ENCODE measurements around the gene BCL7A.
A peak's percentile ranks its signal among the peaks of the same experiment; 100 is the strongest.

Gene BCL7A

GRCh38 chr12:122001466-122002209 is 20.0 kb upstream of the BCL7A start:
- peak; percentile 99 for DNase-seq

DNA sequence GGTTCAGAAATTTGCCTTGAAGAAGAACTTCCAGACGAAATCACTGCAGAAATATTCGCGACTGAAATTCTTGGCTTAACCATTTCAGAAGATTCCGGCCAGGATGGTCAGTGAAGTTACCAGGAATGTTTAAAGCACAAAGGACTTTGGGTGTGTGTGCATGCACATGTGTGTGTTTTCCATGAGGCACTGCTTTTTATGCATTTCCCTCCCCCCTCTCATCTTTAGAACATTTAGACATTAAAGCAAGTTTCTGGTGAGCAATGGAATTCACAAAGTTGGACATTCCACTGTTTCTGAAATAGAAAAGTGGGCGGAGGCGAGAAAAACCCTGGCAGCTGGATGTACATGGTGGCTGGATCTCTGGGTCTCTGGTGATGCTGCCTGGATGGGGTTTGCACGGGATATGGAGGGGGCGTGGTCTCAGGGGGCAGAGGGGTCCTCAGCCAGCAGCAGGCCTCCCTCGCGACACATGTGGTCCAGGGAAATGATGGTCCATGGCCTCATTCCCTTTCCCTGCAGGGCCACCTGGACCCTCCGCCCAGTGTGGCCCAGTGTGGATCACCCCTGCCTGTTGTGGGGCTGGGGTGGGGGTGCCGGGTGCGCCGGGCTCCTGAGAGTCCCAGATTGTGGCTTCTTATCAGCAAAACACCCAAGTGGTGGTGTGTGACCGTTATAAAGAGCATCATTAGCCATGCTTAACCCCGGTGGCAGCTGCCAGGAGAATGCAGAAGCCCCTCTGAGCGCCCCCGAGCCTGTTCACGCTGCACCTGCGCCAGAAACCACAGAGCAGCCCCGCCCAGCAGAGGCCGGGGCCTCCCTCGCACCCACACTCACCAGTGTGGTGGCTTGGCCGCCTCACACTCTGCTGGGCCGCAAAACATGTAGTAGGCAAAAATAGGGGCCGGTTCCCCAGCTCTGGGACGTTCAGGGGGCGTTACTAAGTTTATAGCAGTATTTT is 17.8 kb upstream of the BCL7A start:
- DNase-seq: no peak

GRCh38 chr12:122004633-122005071 is 17.0 kb upstream of the BCL7A start:
- DNase-seq: peak; percentile 22

GRCh38 chr12:122005252-122005776 is 16.4 kb upstream of the BCL7A start:
- DNase-seq: no peak

- DNase-seq: no peak
These were observed 15.3 kb upstream of the BCL7A start for GRCh38 chr12:122006186-122006926.

- DNase-seq: no peak
These were observed 11.9 kb upstream of the BCL7A start for GRCh38 chr12:122009741-122010140.

DNA sequence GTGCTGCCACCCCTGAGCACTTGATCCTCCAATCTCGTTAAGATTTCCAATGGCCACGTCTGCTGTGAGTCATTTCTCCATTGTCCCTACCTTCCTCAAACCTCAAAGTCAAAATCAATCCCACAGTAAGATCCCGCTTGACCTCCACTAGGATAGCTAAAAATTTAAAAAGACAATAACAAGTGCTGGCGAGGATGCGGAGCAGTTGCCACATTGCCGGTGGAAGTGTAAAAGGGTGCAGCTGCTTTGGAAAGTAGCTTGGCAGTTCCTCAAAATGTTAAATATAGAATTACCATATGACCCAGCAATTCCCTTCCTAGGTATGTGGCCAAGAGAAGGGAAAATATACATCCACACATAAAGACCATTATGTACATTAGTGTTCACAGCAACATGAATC is 9.5 kb upstream of the BCL7A start:
- DNase-seq: no peak

- no peak for DNase-seq
These were observed 8.5 kb upstream of the BCL7A start for GRCh38 chr12:122013136-122013535.

- DNase-seq: no peak
These were observed 7.7 kb upstream of the BCL7A start for GRCh38 chr12:122013791-122014590.

GRCh38 chr12:122014781-122015180 is 6.9 kb upstream of the BCL7A start:
- DNase-seq: no peak

DNA sequence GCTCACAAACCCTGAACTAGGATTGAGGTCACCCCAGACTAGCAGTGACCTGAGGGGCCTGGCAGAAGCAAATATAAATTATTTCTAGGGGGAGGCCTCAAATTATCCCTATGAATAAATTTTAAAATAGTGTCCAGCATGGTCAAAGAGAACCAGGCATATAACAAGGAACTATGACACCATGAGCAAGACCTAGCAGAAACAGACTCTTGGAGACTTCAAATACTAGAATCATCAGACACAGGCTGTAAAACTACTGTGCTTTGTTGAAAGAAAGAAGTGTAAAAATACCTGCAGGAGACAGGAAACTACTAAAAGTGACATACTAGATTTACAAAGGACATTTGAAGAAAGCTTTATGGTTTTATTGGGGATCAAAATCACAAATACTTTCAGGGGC is 3.2 kb upstream of the BCL7A start:
- no peak for DNase-seq

DNA sequence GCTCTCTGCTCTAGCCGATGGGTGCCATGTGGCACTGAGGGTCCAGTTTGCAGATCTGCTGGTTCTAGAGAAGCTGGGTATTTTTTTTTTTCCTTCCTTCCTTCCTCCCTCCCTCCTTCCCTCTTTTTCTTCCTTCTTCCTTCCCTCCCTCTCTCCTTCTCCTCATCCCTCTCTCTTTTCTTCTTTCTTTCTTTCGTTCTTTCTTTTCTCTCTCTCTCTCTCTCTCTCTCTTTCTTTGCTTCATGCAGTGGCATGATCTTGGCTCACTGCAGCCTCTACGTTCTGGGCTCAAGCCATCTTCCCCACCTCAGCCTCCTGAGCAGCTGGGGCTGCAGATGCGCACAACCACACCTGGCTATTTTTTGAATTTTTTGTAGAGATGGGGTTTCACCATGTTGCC is 2.7 kb upstream of the BCL7A start:
- no peak for DNase-seq

DNA sequence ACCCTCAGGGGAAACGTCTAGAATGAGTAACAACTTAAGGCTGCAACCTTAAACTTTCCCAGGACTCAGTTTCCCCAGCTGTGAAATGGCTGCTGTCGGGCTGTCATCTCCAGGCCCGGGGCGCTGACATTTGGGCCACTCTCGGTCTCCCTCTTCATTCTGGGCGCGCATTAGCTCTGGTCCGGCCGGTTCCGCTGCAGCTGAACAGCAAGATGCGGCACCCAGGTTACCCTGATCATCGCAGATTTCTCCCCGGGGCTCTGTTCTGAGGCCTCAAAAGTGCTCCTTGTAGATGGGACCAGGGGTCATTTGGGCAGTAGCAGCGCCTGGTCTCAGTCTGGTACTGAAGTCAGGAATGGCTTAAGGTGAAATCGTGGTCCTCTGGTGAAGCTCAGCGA is 890 bp upstream of the BCL7A start:
- no peak for DNase-seq

GRCh38 chr12:122021193-122021821 is 377 bp upstream of the BCL7A start:
- peak; percentile 25 for DNase-seq

- peak; percentile 33 for DNase-seq
These were observed 982 bp downstream of the BCL7A start for GRCh38 chr12:122022393-122023338.

DNA sequence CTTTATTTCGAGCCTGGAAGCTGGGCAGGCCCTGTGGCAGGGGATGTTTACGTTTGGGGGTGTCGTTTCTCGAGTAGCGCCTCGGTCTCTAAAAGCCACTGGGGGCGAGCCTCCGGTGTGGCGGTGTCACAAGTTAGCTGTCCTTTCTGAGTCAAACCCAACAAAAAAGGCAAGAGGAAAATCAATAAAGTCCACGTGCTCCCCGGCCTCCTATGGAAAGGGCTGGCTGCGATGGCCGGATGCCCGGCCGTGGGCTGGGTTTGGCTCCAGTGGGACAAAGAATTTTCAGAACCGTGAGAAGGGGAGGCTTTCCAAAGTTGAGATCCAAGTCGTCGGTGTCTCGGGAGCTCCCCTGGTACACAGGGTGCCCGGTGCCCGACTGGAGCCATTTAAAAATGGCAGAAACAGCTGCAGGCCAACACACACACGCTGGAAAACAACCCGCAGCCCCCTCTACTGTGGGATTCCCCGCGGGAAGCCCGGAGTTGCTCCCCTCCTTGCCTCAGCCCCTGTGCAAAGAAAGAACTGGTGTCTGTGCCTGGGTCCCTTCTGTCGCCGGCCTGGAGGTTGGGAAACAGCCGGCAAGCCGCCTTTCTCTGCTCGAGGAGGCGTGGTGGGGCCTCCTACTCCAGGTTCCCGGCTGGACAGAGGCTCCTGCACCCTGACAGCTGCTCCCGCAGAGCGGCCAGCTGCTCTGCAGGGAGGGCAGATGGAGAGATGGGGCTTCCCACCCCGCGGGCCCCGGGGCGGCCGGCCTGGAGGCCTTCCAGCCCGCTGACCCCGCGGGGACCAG is 1.9 kb downstream of the BCL7A start:
- peak; percentile 94 for DNase-seq

- DNase-seq: no peak
These were observed 2.6 kb downstream of the BCL7A start for GRCh38 chr12:122024132-122024785.

DNA sequence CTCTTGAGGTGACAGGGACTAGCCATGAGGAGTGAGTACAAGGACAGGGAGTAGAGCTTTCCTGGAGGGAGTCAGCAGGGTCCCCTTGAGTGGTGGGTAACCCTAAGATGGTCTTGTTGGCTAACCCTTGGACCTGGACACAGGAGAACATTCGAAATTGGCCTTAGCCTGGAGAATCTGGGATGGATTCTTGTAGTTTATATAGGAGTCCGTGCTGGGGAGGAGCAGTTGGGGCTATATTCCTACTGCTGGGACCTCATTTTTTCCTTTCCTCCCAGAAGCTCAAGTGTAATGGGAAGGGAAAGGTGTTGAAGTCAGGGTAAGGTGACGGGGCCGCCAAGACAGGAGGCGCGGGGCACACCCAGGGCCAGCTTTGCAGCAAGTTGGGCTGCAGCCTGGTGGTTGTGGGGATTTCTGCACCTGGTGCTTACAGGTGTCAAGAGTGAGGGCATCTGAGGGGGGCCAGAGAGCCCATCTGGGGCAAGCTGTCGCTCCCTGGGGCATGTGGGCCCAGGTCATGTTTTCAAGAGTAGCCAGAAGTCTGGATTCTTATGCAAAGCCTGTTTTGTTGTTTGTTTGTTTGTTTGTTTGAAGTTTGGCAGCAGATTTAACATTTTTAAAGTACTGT is 5.1 kb downstream of the BCL7A start:
- DNase-seq: no peak
